Measurements from ENCODE around the gene TRO. TPM values are rescaled to one million over a fixed set of nuclear protein-coding genes. Genes with fewer than 3 reads are reported as not detected.

Gene TRO
- total RNA-seq, 1 donor from 2014 or later: 11.3 TPM

GRCh38 chrX:54964766-54965497 lies 44.3 kb downstream of the TRO start:
- no peak for DNase-seq (ENCODE audit: low spot score)

DNA sequence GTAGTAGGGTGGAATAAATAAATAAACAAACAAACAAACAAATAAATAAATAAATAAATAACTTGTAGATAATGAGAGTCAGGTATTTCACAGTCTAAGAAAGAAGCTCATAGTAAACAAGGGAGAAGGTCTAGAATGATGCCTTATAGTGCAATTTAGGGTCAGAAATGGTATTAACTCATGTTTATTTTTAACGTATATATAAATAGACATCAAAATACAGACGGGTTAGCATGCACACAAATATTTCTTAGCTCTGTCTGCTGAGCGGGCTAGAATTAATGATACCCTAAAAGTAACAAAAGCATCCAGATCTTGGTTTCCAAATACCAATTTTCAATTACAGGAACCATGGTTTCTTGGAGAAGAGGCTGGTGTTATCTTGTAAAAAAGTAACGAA lies 56.8 kb downstream of the TRO start:
- no peak for DNase-seq (ENCODE audit: low spot score)

GRCh38 chrX:54978448-54978847 lies 57.8 kb downstream of the TRO start:
- no peak for DNase-seq (ENCODE audit: low spot score)

DNA sequence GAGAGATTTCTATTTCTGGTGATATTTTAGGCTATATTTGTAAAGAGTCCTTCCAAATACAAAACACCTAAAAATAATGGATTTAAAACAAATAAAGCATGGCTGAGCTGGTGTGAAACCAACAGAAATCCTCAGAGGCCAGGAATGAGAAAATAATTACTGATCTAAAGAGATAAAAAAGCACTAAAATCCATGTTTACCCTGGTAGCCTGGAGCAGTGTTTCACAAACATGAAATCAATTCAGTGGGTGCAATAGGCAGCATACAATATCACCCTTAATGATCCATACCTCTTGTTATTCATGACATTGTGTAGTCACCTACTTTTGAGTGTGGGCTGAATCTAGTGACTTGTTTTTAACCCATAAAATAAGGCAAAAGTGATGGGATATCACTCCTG lies 58.8 kb downstream of the TRO start:
- no peak for DNase-seq (ENCODE audit: low spot score)

DNA sequence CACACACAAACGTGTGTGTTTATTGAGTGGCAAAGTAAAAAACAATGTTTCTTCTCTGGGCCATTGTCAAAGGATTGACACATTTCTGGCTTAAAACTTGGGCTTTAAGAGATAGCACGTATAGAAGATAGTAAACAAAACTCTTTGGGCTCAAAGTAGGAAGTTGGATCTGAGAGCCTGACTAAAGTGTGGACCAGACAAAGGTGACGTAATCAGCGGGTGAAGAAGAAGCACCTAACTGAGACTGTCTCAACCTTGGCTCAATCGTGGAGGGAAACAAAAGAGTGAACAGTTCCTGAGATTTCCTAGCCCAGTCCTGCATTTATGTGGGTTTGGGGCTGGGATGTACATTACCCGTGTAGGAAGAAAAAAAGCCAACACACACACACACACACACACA lies 59.7 kb downstream of the TRO start:
- no peak for DNase-seq (ENCODE audit: low spot score)

Other genes starting within 250 kb of the TRO start
- not detected for gene ITIH6, start 122.6 kb upstream of the TRO start, total RNA-seq
- 162 TPM for gene MAGED2, start 113.1 kb upstream of the TRO start, total RNA-seq
- 0.89 TPM for gene PFKFB1, start 73.4 kb downstream of the TRO start, total RNA-seq
- 18.7 TPM for gene APEX2, start 79.5 kb downstream of the TRO start, total RNA-seq
- 0.60 TPM for gene ALAS2, start 110.2 kb downstream of the TRO start, total RNA-seq
- not detected for gene PAGE2B, start 154.2 kb downstream of the TRO start, total RNA-seq
- not detected for gene PAGE2, start 168.2 kb downstream of the TRO start, total RNA-seq